Activated CD4-positive, alpha-beta T cell treated with anti-CD3 and anti-CD28 coated beads for 36 hours (primary cell): ENCODE results near the gene TMEM44. TPM values are rescaled to one million over a fixed set of nuclear protein-coding genes. Genes with fewer than 3 reads are reported as not detected.

Source experiments
- ATAC-seq: fragments of 200-7000 bp; cut with Tn5 transposase; one replicate; pipeline ENCODE4 v1.10.0; 2021; ENCODE audit warnings: mild to moderate bottlenecking, moderate library complexity
- CTCF ChIA-PET: fragments of 350-600 bp; sonication (Branson Sonifier 250); formaldehyde crosslinking; loops from one replicate; lab custom pipeline; 2021; ENCODE audit warnings: antibody characterized with exemption; lab: Charles Lee
- POLR2A ChIA-PET: fragments of 350-600 bp; sonication (Branson Sonifier 250); formaldehyde crosslinking; loops from one replicate; lab custom pipeline; 2021; ENCODE audit warnings: antibody characterized with exemption, inconsistent platforms; lab: Charles Lee
- DNase-seq: peaks from one replicate; pipeline ENCODE4 v3.0.0-alpha.2; 2020
- H3K27ac Mint-ChIP-seq: one replicate; pipeline ENCODE4 v1.8.0; 2021; ENCODE audit warnings: mixed read lengths
- H3K27me3 Mint-ChIP-seq: one replicate; pipeline ENCODE4 v1.8.0; 2021; ENCODE audit warnings: mixed read lengths
- H3K36me3 Mint-ChIP-seq: one replicate; pipeline ENCODE4 v1.8.0; 2021; ENCODE audit warnings: low read depth, mixed read lengths
- H3K4me1 Mint-ChIP-seq: one replicate; pipeline ENCODE4 v1.8.0; 2021; ENCODE audit warnings: mixed read lengths
- H3K4me3 Mint-ChIP-seq: one replicate; pipeline ENCODE4 v1.8.0; 2021; ENCODE audit warnings: mild to moderate bottlenecking, moderate library complexity, mixed read lengths
- H3K9me3 Mint-ChIP-seq: one replicate; pipeline ENCODE4 v1.8.0; 2021; ENCODE audit warnings: low read depth, mixed read lengths
- intact Hi-C, 2 experiments: fragments of 100-400 bp; cut with DNase I in 1 of 2; cut with micrococcal nuclease in 1 of 2; formaldehyde crosslinking; loops; one replicate each; pipeline versions ENCODE4 v1.14.2 to v1.15.1; 2022 to 2024; cut with DNase I, micrococcal nuclease
- total RNA-seq, 2 experiments: library from RNA; stranded (reverse); gene quantifications; one replicate each; pipeline ENCODE4 v1.2.3, GENCODE V29; 2021

Gene TMEM44
- total RNA-seq, 2 experiments from 2014 or later: 3.7 to 4.7 TPM

DNA sequence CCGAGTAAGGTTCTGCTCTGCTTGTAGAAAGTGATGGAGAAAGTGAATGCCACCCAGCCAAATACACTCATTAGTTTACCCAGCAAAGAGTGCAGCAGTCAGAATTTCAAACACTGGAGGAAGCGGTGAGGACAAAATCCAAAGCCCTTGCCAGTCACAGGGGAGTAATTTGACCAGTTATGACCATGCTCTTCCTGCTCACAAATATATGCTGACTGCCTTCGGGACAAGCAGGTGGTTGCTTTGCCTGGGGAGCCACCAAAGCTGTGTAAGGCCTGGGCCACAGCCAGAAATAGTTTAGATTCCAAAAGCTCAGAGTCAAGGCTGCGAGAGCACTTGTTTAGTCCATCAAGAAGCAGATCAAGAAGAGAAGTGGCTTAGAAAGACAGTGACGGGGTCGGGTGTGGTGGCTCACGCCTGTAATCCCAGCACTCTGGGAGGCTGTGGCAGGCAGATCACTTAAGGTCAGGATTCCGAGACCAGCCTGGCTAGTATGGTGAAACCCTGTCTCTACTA lies 95.4 kb downstream of the TMEM44 start:
- Mint-ChIP-seq H3K27me3 (no peaks in the 10 kb centered on the region), H3K9me3 (peaks cover 15% of the 10 kb centered on the region), H3K4me1 (peaks cover 12% of the 10 kb centered on the region), H3K36me3 (no peaks in the 10 kb centered on the region), H3K27ac (peak overlapping the region; percentile 49), H3K4me3 (no peak overlapping the region)
- ChIA-PET POLR2A (no interaction called here), CTCF (no interaction called here)
- ATAC-seq: no peak
- intact Hi-C loops: no loop called here
- DNase-seq: no peak

Other genes starting within 250 kb of the TMEM44 start
- gene GP5, start 234.2 kb downstream of the TMEM44 start, total RNA-seq: under 1 TPM; 0.37 to 0.39 TPM
- 100 to 1,000 TPM in 1 of 2 experiments, 10 to 100 TPM in 1; 61.4 to 107 TPM for gene ATP13A3, start 146.4 kb downstream of the TMEM44 start, total RNA-seq
- 10 to 100 TPM; 41.4 to 43.9 TPM for gene LSG1, start 38.8 kb upstream of the TMEM44 start, total RNA-seq
- gene FAM43A, start 52.5 kb upstream of the TMEM44 start, total RNA-seq: 1 to 10 TPM; 5.0 to 5.1 TPM